MM.1S (cell line): ENCODE measurements around the gene PDXK.

Source experiments
- EZH2 ChIP-seq: fragments of 300-600 bp; sonication (generic); optimal IDR thresholded peaks from 2 replicates; pipeline ENCODE3; 2017; ENCODE audit warnings: low read depth, mild to moderate bottlenecking, antibody characterized with exemption, low read length, mixed read lengths
- EZH2phosphoT487 ChIP-seq: fragments of 300-600 bp; sonication (generic); IDR thresholded peaks from 2 replicates; pipeline ENCODE4 v1.6.1; 2018; ENCODE audit warnings: antibody characterized with exemption, low read length
- TF ChIP-seq, protein P1 (sequence below): fragments of 300-600 bp; sonication (generic); IDR thresholded peaks from 2 replicates; pipeline ENCODE4 v1.5.1; 2016; ENCODE audit warnings: antibody characterized with exemption, low read length, mixed read lengths

DNA sequence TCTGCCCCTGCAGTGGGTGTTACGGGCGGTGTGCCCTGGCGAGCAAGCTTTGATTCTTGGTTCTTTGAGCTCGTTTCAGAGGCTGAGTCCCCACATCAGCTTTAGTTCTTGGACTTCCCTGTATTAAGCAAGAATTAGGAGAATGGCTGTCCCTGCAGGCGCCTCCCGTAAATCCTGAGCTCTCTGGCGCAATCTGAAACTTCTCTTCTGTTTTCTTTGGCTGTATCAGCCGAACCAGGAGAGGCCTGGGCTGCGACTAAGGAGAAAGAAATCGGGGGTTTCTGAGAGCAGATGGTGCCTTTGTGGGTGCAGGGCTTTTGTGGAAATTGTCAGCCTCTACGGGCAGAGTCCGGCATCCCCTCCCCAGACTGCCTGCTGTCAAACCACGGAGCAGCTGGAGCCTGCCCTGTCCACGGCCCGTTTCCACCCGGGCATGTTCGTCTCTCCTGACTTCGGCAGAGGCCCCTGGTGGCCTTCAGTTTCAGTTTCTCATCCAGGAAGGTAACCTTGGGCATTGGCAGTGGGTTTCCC is 39.2 kb downstream of the PDXK start:
- TF ChIP-seq EZH2phosphoT487 (no peak), EZH2 (no peak)
- TF ChIP-seq, protein P1, sequence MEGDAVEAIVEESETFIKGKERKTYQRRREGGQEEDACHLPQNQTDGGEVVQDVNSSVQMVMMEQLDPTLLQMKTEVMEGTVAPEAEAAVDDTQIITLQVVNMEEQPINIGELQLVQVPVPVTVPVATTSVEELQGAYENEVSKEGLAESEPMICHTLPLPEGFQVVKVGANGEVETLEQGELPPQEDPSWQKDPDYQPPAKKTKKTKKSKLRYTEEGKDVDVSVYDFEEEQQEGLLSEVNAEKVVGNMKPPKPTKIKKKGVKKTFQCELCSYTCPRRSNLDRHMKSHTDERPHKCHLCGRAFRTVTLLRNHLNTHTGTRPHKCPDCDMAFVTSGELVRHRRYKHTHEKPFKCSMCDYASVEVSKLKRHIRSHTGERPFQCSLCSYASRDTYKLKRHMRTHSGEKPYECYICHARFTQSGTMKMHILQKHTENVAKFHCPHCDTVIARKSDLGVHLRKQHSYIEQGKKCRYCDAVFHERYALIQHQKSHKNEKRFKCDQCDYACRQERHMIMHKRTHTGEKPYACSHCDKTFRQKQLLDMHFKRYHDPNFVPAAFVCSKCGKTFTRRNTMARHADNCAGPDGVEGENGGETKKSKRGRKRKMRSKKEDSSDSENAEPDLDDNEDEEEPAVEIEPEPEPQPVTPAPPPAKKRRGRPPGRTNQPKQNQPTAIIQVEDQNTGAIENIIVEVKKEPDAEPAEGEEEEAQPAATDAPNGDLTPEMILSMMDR, result no peak
